Esophagus muscularis mucosa (tissue), 4 donors: ENCODE results near the gene S1PR2.

Experiments
- CTCF ChIP-seq, 3 experiments: fragments of 200-600 bp in 2 of 3; fragments of 450-650 bp in 1 of 3; sonication (generic) in 2 of 3; IDR thresholded peaks; one replicate each; pipeline ENCODE4 v1.5.1; 2017 to 2019; ENCODE audit warnings: antibody characterized with exemption in 3 of 3, mild to moderate bottlenecking in 2 of 3, moderate library complexity in 1 of 3
- EP300 ChIP-seq: sonication (generic); formaldehyde crosslinking; IDR thresholded peaks from one replicate; pipeline ENCODE4 v1.6.1; 2017; ENCODE audit warnings: antibody characterized with exemption
- POLR2AphosphoS5 ChIP-seq, 2 donors: sonication (generic); formaldehyde crosslinking; IDR thresholded peaks; one replicate each; pipeline ENCODE4 v1.6.1; 2017; ENCODE audit warnings: antibody characterized with exemption in 2 of 2

- no peak for TF ChIP-seq CTCF (IDR thresholded peaks at IDR 0.05)
- no peak for TF ChIP-seq EP300
- no peak for TF ChIP-seq POLR2AphosphoS5 (IDR thresholded peaks at IDR 0.05)
Measured at GRCh38 chr19:10279737-10280442, 48.8 kb upstream of the S1PR2 start.
